Ecto neural progenitor cell (in vitro differentiated cells): ENCODE data around the gene CACNB2.

ENCODE experiments used
- DNase-seq: peaks from one replicate; pipeline ENCODE4 v3.0.0-alpha.2; 2018; ENCODE audit warnings: low spot score

Gene CACNB2

DNA sequence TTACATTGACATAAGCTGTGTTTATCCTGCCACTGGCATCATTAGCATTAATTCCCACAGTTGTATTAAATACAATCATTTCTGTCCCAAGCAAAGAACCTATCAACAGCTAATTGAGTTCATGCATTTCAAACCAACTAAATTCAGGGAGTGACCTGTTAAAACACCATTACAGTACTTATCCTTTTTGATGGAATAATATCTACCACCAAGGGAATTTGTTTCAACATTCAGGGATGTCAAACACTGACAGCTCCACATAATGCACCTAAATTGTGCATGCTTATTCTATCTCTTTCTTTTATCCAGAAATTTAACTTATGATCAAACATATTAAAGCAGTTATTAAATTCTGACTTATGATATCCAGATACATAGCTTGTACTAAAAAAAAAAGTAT lies 374.3 kb downstream of the CACNB2 start:
- DNase-seq: no peak

DNA sequence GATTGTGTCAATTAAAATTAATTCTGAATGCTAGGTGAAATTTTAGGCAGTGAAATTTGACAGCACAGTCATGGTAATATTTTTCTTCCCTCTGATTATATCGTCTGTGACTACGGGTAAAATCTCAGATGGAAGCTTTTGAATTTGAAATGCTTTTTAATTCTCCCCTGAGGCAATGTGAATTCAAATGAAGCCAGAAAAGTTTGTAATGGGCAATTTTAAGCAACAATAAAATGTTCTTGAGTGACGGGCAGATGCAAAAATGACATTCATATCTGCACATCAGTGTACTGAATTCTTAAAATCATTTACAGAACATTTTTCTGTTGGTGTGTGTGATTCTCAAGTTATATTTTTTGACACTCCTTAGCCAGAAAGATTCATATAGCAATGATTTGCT lies 376.6 kb downstream of the CACNB2 start:
- no peak for DNase-seq

DNA sequence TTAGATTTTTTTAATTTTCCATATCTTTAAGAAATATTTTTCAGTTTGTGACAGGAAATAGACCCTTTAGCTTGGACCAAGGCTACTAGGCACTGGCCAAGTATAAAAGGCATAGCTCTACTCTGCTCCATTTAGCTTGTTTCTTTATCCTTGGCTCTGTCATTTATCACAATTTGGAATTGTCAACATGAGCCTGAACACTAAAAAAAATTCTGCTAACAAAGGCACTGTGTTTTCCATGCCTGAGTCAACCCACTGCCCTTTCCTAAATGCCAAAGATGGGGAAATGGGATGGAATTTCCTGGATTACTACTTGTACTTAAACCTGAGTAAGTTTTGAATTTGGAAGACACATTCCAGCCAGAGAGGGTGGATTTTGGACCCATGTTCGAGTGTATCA lies 382.8 kb downstream of the CACNB2 start:
- DNase-seq: no peak

DNA sequence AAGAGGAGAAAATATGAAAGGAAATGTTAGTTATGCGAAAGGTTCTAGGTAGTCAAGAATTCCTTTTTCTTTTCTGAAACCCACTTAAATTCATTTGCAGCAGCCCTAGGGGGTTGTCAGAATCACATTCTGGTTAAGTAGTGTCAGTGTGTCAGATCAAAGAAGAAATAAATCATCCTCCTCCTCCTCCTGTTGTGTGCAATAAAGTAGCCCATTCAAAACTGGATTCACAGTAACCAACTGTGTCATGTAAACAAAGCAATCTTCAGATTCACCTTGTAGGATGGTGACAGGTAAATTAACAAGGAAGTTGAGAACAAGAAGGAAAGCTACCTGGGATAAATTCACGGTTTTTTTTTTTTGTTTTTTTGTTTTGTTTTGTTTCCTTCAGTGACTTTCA lies 383.6 kb downstream of the CACNB2 start:
- no peak for DNase-seq

DNA sequence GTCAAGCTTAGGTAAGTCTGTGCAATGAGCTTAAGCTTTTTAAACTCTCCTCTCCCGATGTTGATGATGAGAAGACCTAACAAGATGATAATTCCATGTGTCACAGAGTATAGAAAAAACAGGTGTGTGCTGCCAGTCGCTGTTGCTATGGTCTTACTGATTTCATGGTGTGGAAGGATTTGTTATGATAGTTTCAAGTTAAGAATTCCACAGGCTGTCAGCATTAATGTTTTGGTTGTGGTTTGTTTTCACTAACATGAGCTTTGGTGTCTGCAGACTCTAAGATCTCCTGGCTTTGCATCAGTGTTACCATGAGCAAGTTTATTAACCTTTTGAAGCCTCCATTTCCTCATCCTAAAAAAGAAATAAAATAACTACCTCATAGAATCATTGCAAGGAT lies 387.5 kb downstream of the CACNB2 start:
- no peak for DNase-seq

DNA sequence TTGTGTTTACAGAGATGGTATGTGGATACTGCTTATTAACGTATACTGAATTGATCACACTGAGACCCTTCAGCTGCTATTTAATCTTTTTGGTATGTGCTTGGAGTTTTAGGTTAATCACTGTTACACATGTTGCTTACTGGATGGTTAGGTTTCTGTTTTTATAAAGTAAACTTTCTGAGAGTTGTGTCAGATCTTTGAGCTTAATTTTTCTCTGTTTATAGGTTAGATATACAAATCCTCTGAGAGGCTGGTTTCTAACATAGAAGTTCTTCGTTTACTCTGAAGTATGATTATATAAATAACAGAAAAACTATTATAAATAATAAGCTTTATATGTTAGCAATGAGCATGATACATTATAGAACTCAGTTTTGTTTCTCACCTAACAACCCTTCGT lies 388.1 kb downstream of the CACNB2 start:
- no peak for DNase-seq

DNA sequence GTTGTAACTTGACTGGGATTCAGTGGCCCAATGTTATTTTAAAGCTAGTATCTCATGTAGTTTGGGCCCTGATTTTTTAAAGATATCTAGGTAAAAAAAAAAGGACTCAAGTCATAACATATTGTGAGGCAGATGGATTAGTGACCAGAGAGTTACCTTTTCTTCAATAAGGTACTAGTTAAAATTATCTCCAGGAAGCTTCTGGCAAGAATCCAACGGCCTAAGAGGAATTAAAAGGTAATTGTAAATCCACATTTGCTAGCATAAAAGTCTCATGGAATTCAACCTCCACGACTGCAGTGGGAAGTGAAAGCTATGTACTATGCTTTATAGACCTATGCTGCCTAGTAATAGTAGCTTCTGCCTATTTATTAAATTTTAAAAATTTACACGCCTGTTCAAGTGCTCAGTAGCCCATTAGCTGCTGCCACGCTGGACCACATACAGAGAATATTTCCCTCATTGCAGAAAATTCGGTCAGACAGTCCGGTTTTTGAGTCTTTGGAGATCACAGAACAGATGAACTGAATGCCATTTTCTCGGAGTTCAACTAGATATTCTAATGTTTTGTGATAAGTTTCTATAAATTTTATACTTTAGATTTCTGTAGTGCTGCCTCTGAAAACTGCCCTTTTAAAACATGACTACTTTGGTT lies 392.8 kb downstream of the CACNB2 start:
- DNase-seq: no peak

DNA sequence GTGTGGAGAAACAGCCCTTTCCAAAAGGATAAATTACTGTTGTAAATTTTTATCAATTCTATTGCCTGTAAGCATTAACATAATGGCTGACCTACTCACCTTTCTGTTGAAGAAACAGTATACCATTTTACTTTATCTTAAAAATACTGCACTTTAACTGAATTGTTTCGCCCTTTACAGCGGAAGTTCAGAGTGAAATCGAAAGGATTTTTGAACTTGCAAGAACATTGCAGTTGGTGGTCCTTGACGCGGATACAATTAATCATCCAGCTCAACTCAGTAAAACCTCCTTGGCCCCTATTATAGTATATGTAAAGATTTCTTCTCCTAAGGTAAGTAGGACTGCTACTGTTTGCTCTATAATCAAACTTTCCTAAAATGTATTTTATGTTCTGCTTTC lies 393.7 kb downstream of the CACNB2 start:
- DNase-seq: no peak

DNA sequence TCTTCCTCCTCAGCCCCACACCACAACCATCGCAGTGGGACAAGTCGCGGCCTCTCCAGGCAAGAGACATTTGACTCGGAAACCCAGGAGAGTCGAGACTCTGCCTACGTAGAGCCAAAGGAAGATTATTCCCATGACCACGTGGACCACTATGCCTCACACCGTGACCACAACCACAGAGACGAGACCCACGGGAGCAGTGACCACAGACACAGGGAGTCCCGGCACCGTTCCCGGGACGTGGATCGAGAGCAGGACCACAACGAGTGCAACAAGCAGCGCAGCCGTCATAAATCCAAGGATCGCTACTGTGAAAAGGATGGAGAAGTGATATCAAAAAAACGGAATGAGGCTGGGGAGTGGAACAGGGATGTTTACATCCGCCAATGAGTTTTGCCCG lies 399.1 kb downstream of the CACNB2 start:
- no peak for DNase-seq

DNA sequence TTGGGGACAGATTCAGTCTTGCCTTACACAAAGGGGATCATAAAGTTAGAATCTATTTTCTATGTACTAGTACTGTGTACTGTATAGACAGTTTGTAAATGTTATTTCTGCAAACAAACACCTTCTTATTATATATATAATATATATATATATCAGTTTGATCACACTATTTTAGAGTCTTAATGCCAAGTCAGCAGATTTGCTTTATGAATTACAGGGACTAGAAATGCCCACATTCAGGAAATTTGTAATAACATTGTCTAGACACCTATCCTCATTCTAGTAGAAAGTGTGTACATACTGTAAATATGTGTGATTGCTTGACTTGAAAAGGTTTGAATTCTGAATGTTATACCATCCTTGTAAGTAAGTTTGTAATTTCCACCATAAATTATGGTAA lies 400.0 kb downstream of the CACNB2 start:
- DNase-seq: no peak

DNA sequence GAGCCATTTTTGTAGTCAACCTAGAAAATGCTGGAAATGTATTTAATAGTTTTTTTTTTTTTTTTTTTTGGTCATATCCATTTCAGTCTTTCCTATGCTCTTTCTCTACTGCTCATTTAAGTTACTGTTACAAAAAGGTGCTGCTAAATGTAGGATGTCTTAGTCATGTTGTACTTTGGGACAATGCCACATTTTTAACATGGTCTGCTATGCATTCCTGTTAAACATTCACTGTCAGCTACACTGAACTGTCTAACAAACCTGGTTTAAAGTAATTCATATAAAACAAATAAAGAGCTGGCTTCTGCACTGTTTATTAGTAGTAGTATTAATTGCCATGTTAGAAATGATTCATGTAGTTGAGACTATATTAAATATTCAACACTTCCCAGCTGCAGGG lies 402.6 kb downstream of the CACNB2 start:
- DNase-seq: no peak

DNA sequence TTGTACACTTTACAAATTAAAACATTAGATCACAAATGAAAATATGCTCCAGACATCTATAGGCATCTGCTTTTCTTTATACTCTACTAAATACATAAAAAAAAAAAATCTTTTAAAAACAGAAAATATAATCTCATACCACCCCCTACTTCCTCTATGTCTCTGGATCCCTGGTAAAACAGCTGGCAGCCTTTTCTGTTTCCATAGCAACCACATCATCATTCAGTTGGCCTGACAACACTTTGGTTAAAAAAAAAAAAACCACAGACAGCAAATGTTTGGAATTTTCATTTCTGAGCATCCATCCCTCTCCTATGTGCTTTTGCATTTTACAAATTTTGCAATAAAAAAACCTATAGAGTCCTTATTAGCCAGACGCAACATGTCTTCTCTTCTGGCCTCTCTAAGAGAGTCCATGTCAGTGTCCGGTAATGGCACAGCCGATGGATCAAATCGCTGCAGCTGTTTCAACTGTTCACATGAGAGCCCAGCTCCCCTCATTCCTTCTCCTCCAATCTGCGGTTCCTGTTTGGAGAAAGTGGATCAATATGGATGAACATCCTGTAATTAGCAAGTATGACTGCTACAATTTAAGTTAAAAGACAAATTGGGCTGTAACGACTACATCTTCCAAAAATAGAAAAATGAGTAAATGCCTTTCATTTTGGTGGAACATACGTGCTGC lies 405.5 kb downstream of the CACNB2 start:
- no peak for DNase-seq

DNA sequence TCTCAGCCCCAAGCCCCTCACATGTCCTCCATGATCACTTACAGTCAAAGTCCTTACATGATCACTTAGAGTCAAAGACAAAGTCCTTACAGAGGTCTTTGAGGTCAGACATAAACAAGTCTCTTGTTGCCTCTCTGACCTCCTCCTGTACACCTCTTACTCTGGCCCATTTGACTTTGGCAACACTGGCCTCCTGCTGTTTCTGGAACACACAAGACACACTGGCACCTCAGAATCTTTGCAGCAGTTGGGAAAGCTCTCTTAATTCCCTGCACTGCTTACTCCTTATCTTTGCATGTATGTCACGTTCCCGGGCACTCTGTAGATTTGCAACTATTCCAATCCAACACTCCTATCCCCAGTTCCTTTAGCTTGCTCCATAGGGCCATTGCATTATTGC lies 408.9 kb downstream of the CACNB2 start:
- DNase-seq: no peak

DNA sequence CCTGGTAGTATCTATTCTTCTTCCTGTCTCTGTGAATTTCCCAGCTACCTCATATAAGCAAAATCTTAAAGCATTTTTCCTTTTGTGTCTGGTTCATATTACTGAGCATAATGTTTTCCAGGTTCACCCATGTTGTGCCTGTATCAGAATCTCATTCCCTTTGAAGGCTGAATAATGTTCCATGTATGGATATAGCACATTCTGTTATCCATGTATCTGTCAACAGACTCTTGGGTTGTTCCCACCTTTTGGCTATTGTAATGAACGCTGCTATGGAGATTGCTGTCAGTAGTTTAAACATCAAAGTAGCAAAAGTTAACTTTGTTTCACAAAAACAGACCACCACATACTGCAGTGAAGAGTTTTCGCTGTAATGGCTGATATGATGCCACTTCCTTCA lies 411.2 kb downstream of the CACNB2 start:
- no peak for DNase-seq

DNA sequence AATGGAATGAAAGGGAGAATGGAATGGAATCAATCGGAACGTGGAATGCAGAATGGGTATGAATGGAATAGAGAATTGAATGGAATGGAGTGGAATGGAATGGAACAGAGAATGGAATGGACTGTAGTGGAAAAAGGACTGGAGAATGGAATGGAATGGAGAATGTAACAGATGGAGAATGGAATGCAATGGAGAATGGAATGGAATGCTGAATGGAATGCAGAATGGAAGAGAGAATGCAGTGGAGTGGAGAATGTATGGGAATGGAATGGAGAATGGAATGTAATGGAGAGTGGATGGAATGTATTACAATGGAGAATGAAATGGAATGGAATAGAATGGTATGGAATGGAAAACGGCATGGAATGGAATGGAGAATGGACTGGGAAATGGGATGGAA lies 414.3 kb downstream of the CACNB2 start:
- no peak for DNase-seq

DNA sequence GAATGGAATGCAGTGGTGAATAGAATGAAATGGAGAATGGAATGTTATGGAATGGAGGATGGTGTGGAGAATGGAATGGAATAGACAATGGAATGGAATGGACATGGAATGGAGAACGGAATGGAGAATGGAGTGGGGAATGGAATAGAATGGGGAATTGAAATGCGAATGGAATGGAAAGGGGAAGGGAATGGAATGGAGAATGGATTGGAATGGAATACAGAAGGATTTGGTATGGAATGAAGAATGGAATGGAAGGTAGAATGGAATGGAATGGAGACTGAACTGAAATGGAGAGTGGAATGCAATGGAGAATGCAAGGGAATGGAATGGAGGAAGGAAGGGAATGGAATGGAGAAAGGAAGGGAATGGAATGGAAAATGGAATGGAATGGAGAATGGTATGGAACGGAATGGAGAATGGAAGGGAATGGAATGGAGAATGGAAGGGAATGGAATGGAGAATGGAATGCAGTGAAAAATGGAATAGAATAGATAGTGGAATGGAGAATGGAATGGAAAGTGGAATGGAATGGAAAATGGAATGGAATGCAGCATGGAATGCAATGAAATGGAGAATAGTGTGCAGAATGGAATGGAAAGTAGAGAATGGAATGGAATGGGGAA lies 416.4 kb downstream of the CACNB2 start:
- no peak for DNase-seq

DNA sequence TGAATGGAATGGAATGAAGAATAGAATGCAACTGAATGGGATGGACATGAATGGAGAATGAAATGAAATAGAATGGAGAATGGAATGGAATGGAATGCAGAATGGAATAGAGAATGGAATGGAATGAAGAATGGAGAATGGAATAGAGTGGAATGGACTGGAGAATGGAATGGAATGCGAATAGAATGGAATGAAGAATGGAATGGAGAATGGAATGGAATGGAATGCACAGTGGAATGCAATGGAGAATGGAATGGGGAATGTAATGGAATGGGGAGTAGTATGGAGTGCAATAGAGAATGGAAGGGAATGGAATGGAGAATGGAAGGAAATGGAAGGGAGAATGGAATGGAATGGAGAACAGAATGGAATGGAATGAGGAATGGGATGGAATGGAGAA lies 417.7 kb downstream of the CACNB2 start:
- DNase-seq: no peak

DNA sequence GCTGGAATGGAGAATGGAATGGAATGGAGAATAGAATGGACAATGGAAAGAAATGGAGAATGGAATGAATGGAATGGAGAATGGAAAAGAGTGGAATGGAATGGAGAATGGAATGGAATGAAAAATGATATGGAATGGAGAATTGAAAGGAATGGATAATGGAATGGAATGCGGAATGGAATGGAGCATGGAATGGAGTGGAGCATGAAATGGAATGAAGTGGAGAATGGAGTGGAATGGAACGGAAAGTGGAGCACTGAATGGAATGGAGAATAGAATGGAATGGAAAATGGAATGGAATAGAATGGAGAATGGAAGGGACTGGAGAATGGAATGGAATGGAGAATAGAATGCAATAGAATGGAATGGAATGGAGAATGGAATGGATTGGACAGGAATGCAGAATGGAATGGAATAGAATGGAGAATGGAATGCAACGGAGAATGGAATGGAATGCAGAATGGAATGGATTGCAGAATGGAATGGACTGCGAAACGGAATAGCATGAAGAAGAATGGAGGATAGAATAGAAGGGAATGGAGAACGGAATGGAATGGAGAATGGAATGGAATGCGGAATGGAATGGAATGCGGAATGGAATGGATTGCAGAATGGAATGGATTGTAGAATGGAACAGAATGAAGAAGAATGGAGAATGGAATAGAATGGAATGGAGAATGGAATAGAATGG lies 421.8 kb downstream of the CACNB2 start:
- DNase-seq: no peak

DNA sequence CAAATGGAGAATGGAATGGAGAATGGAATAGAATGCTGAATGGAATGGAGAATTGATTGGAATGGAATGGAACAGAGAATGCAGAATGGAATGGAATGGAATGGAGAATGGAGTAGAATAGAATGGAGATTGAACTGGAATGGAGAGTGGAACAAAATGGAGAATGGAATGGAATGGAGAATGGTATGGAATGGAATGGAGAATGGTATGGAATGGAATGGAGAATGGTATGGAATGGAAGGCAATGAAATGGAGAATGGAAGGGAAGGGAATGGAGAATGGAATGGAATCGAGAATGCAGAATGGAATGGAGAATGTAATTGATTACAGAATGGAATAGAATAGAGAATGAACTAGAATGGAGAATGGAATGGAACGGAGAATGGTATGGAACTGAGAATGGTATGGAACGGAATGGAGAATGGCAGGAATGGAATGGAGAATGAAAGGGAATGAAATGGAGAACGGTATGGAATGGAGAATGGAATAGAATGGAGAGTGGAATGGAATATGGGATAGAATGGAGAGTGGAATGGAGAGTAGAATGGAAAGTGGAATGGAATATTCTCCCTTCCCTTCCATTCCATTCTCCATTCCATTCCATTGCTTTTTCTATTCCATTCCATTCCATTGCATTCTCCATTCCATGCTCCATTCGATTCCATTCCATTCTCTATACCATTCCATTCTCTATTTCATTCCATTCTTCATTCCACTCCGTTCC lies 422.9 kb downstream of the CACNB2 start:
- DNase-seq: no peak

DNA sequence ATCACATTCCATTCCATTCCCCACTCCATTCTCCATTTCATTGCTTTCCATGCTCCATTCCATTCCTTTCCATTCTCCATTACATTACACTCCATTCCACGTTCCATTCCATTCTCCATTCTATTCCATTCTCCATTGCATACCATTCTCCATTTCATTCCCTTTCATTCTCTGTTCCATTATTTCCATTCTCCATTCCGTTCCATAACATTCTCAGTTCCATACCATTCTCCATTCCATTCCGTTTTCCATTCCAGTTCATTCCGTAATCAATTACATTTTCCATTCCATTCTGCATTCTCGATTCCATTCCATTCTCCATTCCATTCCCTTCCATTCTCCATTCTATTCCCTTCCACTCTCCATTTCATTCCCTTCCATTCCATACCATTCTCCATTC lies 424.8 kb downstream of the CACNB2 start:
- DNase-seq: no peak

DNA sequence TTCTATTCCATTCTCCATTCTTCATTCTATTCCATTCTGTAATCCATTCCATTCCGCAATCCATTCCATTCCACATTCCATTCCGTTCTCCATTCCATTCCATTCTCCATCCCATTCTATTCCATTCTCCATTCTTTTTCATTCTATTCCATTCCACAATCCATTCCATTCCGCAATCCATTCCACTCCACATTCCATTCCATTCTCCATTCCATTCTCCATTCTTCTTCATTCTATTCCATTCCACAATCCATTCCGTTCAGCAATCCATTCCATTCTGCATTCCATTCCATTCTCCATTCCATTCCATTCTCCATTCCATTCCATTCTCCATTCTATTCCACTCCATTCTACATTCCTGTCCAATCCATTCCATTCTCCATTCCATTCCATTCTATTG lies 426.0 kb downstream of the CACNB2 start:
- DNase-seq: no peak

DNA sequence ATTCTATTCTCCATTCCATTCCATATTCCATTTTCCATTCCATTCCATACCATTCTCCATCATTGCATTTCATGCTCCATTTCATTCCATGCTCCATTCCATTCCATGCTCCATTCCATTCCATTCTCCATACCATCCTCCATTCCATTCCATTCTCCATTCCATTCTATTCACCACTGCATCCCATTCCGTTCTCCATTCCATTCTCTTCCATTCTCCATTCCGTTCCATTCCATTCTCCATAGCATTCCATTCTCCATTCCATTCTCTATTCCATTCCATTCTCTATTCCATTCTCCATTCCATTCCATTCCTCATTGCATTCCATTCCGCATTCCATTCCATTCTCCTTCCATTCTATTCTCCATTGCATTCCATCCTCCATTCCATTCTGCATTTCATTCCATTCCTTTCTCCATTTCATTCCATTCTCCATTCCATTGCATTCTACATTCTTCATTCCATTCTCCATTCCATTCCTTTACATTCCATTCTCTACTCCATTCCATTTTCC lies 427.2 kb downstream of the CACNB2 start:
- no peak for DNase-seq
